Measurements from ENCODE around the gene USP32.
"Not testable (repeated sequence)": the region's sequence is repeated elsewhere in the genome, so short reads cannot be mapped to it uniquely, and the experiment has no call there.

The USP32 gene

GRCh38 chr17:60227276-60227675 lies 164.7 kb downstream of the USP32 start:
- DNase-seq (ENCODE audit: low spot score) = not testable (repeated sequence)

- DNase-seq (ENCODE audit: low spot score) = no peak
Measured at GRCh38 chr17:60224064-60224463, 167.9 kb downstream of the USP32 start.

DNA sequence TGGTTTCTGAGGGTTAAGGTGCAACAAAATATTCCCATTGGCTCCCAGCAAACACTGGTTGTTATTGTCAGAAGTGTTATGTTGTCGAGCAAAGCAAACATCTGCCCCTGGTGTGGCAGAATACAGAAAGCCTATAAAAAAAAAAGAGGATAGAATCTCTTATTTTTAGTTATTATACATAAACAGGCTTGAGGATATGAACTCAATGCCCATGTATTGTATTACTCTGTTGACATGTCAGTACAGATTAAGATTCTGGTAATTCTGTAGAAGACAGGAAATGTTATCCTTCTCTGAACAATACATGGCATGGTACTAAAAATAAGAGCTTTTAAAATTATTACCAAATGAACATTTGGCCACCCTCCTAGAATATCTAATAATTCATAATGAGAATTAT lies 168.5 kb downstream of the USP32 start:
- DNase-seq (ENCODE audit: low spot score) = no peak

GRCh38 chr17:60218774-60219173 lies 173.2 kb downstream of the USP32 start:
- DNase-seq (ENCODE audit: low spot score) = not testable (repeated sequence)

- not testable (repeated sequence) for DNase-seq (ENCODE audit: low spot score)
Measured at GRCh38 chr17:60215895-60216294, 176.0 kb downstream of the USP32 start.

DNA sequence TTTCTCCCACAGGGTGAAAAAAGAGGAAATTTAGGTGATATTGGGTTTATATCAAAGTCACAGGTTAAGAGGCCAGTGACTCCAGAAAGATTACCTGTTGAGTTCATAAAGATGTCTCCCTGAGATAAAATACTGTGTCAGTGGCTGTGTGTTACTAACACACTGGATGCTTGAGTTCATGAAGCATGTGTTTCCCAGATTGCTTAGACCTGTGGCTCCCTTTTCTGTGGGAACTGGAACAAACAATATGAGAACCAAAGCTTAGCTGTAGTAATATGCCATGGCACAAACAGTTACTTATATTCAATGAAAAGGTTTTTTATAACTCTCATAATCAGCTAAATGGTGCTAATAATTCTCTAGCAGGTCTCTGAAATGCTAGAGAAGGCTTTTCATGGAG lies 180.7 kb downstream of the USP32 start:
- not testable (repeated sequence) for DNase-seq (ENCODE audit: low spot score)

DNA sequence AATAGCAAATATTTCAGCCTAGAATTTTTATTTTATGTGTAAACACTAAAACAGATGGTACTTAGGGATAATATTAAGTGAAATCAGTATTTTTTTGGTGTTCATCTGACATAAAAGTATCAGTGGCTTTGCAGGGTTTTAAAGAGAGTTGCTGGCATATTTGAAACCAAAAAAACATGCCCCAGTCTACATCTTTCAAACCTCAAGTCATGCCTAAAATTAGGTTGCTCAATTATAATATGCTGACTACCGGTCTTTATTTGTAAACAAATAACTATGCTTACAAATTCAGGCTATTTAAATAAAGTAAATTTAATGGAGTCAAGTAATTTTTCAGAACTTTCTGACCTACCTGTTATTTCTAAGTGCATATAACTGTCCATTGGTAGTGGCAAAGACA lies 183.6 kb downstream of the USP32 start:
- not testable (repeated sequence) for DNase-seq (ENCODE audit: low spot score)

- DNase-seq (ENCODE audit: low spot score) = not testable (repeated sequence)
Measured at GRCh38 chr17:60205782-60206181, 186.2 kb downstream of the USP32 start.

DNA sequence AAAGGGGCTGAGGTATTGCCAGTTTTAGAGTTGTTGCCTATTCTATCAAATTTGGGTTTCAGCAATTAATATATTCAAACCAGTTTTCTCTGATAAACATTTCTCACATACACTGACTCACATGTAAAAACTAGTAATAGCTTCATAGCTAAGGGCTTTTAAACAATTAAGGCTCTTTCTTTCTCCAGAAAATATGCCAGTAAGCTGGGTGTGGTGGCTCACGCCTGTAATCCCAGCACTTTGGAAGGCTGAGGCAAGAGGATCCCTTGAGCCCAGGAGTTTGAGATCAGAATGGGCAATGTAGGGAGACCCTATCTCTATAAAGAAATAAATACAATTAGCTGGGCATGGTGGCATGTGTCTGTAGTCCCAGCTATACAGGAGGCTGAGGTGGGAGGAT lies 193.3 kb downstream of the USP32 start:
- DNase-seq (ENCODE audit: low spot score) = not testable (repeated sequence)

GRCh38 chr17:60194141-60194540 lies 197.8 kb downstream of the USP32 start:
- not testable (repeated sequence) for DNase-seq (ENCODE audit: low spot score)

DNA sequence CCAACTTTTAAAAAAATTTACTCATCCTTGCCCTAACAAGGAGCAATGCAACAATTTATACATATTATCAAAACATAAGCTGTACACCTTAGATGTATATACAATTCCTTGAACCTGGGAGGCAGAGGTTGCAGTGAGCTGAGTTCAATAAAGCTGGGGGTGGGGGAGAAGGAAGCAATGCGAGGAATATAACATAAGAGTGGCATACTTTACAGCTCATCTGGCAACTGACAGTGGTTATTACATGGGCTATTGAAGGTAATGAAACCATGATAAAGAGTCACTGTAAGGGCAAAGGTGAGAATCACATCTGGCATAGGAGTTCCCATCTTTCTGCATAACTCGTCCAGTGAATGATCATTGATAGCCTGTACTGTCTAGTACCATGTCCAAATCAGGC lies 198.5 kb downstream of the USP32 start:
- no peak for DNase-seq (ENCODE audit: low spot score)

- DNase-seq (ENCODE audit: low spot score) = not testable (repeated sequence)
Measured at GRCh38 chr17:60193032-60193431, 198.9 kb downstream of the USP32 start.

DNA sequence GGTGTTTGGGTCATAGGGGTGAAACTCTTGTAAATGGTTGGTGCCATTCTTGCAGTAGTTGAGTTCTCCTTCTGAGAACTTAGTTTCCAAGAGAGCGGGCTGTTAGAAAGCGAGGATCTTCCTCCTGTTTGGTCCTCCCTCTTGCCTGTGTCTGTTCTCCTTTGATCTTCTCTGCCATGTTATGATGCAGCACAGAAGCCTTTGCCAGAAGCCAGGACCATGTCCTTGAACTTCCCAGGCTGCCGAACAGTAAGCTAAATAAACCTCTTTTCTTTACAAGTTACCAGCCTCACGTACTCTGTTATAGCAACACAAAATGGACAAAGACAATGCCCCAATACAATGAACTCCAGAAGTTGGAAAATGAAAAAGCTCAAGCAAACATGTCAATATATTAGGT lies 201.9 kb downstream of the USP32 start:
- not testable (repeated sequence) for DNase-seq (ENCODE audit: low spot score)

GRCh38 chr17:60188759-60189158 lies 203.2 kb downstream of the USP32 start:
- no peak for DNase-seq (ENCODE audit: low spot score)

DNA sequence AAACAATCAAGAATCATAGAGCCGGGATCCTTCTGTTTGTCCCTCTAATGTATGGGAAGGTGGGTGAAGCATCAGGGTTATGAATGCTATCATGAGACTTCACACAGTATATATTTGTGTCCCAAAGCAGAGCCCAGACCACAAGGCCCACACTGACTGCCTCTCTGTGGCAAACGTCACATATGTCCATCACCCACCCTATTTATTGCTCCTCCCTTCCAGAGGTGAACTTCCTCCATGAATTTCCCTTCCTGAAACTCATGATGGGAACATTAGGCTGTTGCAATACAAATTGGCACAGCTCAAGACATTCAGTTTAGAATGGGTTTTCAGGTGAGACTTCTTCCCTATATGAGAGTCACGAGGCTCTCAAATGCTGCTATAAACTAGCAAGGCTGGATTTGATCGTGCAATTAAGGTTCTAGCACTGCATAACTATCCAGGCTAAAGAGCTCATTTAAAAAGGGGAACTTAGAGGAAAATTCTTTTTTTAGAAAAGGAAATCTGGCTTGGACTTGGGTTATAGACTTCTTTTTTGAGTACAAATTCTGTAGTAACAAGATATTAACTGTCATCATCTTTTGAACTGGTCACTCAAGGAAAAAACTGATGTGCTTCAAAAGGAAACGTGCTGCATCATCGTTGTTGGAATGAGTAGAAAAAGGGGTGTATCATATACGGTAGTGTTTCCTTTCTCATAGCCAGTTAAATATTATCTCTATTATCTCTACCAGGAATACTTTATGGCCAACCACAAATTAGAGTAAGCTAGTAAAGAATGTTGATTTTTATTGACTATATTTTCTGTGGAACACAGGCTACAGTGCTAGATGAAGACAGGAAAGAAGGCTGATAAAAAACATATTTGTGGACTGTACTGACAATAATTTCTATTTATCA lies 204.8 kb downstream of the USP32 start:
- DNase-seq (ENCODE audit: low spot score) = not testable (repeated sequence)

DNA sequence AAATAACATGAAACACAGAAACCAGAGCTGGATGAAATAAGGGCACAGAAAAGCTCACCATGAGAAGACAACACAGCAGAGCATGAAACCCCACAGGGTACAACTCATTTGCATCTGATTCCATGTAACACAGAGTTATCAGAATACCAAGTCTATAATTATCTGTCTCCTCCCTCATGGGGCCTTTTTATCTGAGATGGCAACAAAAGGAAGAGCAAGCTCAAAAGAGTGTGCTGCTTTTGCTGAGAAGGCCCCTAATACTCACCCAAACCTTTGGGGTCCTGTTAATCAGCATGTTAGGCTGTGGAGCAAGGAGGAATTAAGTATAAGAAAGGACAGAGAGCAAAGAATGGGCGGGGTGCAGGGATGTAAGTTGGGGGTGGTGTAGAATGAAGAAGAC lies 205.6 kb downstream of the USP32 start:
- DNase-seq (ENCODE audit: low spot score) = not testable (repeated sequence)

GRCh38 chr17:60180380-60180779 lies 211.6 kb downstream of the USP32 start:
- DNase-seq (ENCODE audit: low spot score) = not testable (repeated sequence)

GRCh38 chr17:60178180-60178579 lies 213.8 kb downstream of the USP32 start:
- DNase-seq (ENCODE audit: low spot score) = not testable (repeated sequence)

GRCh38 chr17:60176763-60177162 lies 215.2 kb downstream of the USP32 start:
- not testable (repeated sequence) for DNase-seq (ENCODE audit: low spot score)

- not testable (repeated sequence) for DNase-seq (ENCODE audit: low spot score)
Measured at GRCh38 chr17:60174767-60175166, 217.2 kb downstream of the USP32 start.

GRCh38 chr17:60174035-60174434 lies 217.9 kb downstream of the USP32 start:
- DNase-seq (ENCODE audit: low spot score) = no peak

DNA sequence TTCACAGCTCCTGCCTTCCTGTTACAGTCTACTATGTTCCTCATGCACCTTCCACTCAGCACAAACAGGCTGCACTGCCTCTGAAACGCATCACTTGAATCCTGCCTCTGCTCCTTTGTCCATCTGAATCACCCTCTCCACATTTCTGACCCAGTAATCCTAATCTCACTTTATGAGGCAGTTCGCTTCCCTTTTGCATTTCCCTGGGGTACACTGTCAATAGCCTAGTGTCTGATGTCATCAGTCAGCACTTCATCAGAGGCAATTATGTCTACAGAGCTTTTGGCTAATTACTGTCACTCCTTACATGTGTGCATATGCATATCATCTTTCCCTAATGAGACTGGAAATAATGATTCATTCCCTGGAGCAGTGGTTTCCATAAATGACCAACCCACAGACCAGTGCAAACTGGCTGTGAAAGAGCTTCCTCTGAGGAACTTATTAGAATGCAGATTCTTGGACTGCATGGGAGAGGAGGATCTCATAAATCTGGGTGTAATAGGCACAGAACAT lies 218.6 kb downstream of the USP32 start:
- DNase-seq (ENCODE audit: low spot score) = no peak

GRCh38 chr17:60171753-60172079 lies 220.2 kb downstream of the USP32 start:
- no peak for DNase-seq (ENCODE audit: low spot score)

Measured in CD4-positive, alpha-beta T cell treated with Interleukin-2 at 100 ng/mL for 4 hours (primary cell).